ENCODE measurements around the gene UVRAG.

DNA sequence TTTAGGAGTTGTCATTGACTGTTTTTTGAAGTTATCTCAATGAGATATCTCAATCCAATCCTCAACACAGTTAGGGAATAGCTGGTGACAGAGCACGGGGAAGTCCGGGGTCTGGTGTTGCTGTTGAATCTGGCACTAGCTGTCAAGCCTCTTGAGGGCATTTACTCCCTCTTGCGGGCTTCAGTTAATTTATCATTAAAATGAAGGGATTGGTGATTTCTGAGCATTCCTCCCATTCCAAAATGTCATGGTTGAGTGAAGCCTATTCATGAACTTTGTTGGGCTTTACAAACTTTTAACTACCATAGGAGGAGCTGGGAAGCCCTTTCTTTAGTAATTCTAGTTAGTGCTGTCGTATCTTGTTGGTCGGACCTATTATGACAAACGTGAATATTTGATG is 40.2 kb downstream of the UVRAG start:
- TF ChIP-seq, protein P1, sequence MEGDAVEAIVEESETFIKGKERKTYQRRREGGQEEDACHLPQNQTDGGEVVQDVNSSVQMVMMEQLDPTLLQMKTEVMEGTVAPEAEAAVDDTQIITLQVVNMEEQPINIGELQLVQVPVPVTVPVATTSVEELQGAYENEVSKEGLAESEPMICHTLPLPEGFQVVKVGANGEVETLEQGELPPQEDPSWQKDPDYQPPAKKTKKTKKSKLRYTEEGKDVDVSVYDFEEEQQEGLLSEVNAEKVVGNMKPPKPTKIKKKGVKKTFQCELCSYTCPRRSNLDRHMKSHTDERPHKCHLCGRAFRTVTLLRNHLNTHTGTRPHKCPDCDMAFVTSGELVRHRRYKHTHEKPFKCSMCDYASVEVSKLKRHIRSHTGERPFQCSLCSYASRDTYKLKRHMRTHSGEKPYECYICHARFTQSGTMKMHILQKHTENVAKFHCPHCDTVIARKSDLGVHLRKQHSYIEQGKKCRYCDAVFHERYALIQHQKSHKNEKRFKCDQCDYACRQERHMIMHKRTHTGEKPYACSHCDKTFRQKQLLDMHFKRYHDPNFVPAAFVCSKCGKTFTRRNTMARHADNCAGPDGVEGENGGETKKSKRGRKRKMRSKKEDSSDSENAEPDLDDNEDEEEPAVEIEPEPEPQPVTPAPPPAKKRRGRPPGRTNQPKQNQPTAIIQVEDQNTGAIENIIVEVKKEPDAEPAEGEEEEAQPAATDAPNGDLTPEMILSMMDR (IDR thresholded peaks at IDR 0.05), result no peak
- TF ChIP-seq POLR2A (IDR thresholded peaks at IDR 0.05), result no peak
